ENCODE data around the gene ETFB.

Gene ETFB

DNA sequence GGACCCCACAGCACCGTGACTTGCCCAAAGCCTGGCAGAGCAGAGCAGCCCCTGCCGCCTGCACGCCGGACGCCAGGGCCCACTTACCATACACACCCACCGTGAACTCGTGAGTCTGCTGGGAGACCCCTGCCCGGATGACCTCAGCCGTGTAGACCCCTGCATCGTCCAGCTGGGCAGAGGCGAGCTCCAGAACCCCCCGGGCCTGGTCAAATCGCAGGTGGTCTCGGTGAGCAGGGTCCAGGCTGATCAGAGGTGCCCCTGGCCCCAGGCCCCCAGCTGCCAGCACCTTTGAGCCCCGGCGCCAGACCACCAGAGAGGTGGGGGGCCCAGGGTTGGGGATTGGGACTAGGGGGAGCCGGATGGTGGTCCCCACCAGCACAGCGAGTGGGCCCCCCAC lies 25.1 kb downstream of the ETFB start:
- DNase-seq (ENCODE audit: extremely low read depth, low read depth) = no peak
- TF ChIP-seq, protein P1, sequence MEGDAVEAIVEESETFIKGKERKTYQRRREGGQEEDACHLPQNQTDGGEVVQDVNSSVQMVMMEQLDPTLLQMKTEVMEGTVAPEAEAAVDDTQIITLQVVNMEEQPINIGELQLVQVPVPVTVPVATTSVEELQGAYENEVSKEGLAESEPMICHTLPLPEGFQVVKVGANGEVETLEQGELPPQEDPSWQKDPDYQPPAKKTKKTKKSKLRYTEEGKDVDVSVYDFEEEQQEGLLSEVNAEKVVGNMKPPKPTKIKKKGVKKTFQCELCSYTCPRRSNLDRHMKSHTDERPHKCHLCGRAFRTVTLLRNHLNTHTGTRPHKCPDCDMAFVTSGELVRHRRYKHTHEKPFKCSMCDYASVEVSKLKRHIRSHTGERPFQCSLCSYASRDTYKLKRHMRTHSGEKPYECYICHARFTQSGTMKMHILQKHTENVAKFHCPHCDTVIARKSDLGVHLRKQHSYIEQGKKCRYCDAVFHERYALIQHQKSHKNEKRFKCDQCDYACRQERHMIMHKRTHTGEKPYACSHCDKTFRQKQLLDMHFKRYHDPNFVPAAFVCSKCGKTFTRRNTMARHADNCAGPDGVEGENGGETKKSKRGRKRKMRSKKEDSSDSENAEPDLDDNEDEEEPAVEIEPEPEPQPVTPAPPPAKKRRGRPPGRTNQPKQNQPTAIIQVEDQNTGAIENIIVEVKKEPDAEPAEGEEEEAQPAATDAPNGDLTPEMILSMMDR (IDR thresholded peaks at IDR 0.05; ENCODE audit: low read depth, low read length, missing control alignments) = no peak
- H3K4me3 ChIP-seq (replicated peaks; ENCODE audit: low read depth, low read length) = no peak overlapping the region

DNA sequence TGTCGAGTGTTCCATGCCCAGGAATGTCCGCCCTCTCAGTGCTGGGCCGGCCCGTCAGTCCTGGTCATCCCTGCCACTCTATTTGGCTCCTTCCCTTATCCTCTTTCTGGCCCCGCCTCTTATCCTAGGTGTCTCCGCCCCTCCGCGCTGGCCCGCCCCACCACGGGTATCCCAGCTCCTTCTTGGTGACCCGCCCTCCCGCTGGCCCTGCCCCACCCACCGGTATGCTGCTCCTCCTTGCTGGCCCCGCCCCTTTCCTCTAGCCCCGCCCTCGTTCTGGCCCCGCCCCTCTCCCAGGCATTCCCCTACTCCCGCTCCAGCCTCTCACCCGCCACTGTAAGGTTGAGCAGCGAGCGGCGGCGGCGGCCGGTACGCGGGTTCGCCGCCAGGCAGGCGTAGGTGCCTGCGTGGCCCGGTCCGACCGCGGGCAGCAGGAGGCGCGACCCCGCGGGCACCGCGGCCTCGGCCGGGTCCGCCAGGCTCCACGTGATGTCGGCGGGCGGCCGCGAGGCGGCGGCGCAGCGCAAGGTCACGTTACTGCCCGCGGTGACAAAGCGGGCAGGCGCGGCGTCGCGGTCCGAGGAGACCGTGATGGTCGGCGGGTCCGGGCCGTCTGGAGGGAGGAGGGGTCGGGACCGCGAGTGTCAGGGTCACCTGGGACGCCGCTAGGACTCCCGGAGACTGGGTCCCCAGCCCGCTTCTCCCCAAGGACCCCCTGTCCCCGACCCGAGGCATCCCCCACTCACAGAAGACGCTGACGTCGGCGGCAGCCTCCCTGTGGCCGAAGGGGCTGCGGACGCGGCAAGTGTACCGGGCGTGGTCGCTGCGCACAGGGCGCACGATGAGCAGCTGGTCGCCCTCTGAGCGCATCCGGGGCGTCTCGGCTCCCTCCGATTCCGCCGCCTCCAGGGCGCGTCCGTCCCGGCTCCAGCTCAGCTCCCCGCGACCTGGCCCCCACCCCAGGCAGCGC lies 26.2 kb downstream of the ETFB start:
- H3K4me3 ChIP-seq (replicated peaks; ENCODE audit: low read depth, low read length) = peak overlapping the region; percentile 45
- TF ChIP-seq, protein P1 (IDR thresholded peaks at IDR 0.05; ENCODE audit: low read depth, low read length, missing control alignments) = no peak

GRCh38 chr19:51339313-51339686 lies 26.9 kb downstream of the ETFB start:
- peak overlapping the region; percentile 45 for H3K4me3 ChIP-seq (replicated peaks; ENCODE audit: low read depth, low read length)
- TF ChIP-seq, protein P1 (IDR thresholded peaks at IDR 0.05; ENCODE audit: low read depth, low read length, missing control alignments) = no peak
- DNase-seq (ENCODE audit: extremely low read depth, low read depth) = no peak

More for the DNA sequence above, 26.2 kb downstream of the ETFB start:
- DNase-seq (ENCODE audit: extremely low read depth, low read depth) = no peak

GRCh38 chr19:51338563-51339312 lies 27.4 kb downstream of the ETFB start:
- H3K4me3 ChIP-seq (replicated peaks; ENCODE audit: low read depth, low read length) = peak overlapping the region; percentile 45
- TF ChIP-seq, protein P1 (IDR thresholded peaks at IDR 0.05; ENCODE audit: low read depth, low read length, missing control alignments) = peak; percentile 76
- no peak for DNase-seq (ENCODE audit: extremely low read depth, low read depth)

- no peak overlapping the region for H3K4me3 ChIP-seq (replicated peaks; ENCODE audit: low read depth, low read length)
- no peak for DNase-seq (ENCODE audit: extremely low read depth, low read depth)
- TF ChIP-seq, protein P1 (IDR thresholded peaks at IDR 0.05; ENCODE audit: low read depth, low read length, missing control alignments) = no peak
Measured at GRCh38 chr19:51337861-51338562, 28.2 kb downstream of the ETFB start.

DNA sequence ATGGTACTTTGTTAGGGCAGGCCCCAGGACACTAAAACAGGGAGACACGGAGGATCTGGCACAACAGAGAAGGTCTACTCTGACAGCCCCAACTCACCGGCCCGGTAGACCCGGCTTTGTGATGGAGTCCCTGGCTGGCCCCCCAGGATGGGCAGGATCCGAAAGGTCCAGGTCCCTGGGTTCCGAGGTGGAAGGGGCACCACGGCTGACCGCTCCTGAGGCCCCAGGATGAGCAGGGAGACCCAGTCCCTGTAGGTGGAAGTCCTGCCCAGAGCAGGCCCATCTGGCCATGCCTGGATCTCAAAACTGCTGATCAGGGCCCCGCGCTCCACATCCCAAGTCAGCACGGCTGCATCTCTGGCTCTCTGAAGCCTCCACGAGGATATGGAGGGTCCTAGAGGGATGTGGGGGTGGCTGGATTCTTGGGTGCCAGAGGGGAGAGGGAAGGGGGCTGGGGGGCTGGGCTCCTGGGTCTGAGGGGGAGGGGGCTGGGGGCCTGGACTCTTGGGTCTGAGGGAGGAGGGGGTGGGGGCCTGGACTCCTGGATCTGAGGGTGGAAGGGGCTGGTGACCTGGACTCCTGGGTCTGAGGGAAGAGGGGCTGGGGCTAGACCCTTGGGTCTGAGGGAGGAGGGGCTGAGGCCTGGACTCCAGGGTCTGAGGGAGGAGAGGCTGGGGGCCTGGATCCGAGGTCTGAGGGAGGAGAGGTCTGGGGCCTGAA lies 28.9 kb downstream of the ETFB start:
- no peak for DNase-seq (ENCODE audit: extremely low read depth, low read depth)
- no peak overlapping the region for H3K4me3 ChIP-seq (replicated peaks; ENCODE audit: low read depth, low read length)
- TF ChIP-seq, protein P1 (IDR thresholded peaks at IDR 0.05; ENCODE audit: low read depth, low read length, missing control alignments) = no peak
